GM10847 (cell line): ENCODE data around the gene FITM1.
A peak's percentile ranks its signal among the peaks of the same experiment; 100 is the strongest.

ENCODE experiments used
- POLR2A ChIP-seq: IDR thresholded peaks from 2 replicates; pipeline ENCODE4 v1.6.1; 2011; ENCODE audit not compliant: insufficient read length; ENCODE audit errors: extremely low read depth

The FITM1 gene

GRCh38 chr14:24113801-24114531 is 16.5 kb upstream of the FITM1 start:
- peak; percentile 67 for TF ChIP-seq POLR2A

- peak; percentile 13 for TF ChIP-seq POLR2A
Observed at GRCh38 chr14:24114532-24115421, 15.7 kb upstream of the FITM1 start, which contains the start of the genes DCAF11 and NRL. Gene DCAF11, plus strand, starts transcription at chr14:24114777. Its CDS starts 818 bp downstream, at chr14:24115595. Gene NRL, minus strand, starts transcription at chr14:24114949. Its CDS starts 32,101 bp downstream, at chr14:24082848.

- no peak for TF ChIP-seq POLR2A
Observed at GRCh38 chr14:24115422-24116127, 14.9 kb upstream of the FITM1 start.

GRCh38 chr14:24116128-24116814 is 14.2 kb upstream of the FITM1 start:
- no peak for TF ChIP-seq POLR2A

GRCh38 chr14:24117179-24117578 is 13.3 kb upstream of the FITM1 start:
- TF ChIP-seq POLR2A = no peak

- no peak for TF ChIP-seq POLR2A
Observed at GRCh38 chr14:24119691-24120090, 10.8 kb upstream of the FITM1 start.

GRCh38 chr14:24121210-24121609 is 9.2 kb upstream of the FITM1 start:
- no peak for TF ChIP-seq POLR2A

- no peak for TF ChIP-seq POLR2A
Observed at GRCh38 chr14:24122416-24122815, 8.0 kb upstream of the FITM1 start.

GRCh38 chr14:24122898-24123297 is 7.6 kb upstream of the FITM1 start:
- no peak for TF ChIP-seq POLR2A

- TF ChIP-seq POLR2A = no peak
Observed at GRCh38 chr14:24123424-24124417, 6.7 kb upstream of the FITM1 start.

- TF ChIP-seq POLR2A = no peak
Observed at GRCh38 chr14:24126939-24127338, 3.5 kb upstream of the FITM1 start.

- no peak for TF ChIP-seq POLR2A
Observed at GRCh38 chr14:24127673-24128072, 2.8 kb upstream of the FITM1 start.

GRCh38 chr14:24129410-24129998 is 955 bp upstream of the FITM1 start:
- no peak for TF ChIP-seq POLR2A

GRCh38 chr14:24130717-24131548 is 474 bp downstream of the FITM1 start:
- TF ChIP-seq POLR2A = no peak
